NCI-H2107 treated with DMSO at 0.1 percent for 48 hours (cell line): ENCODE results near the gene CATSPERD.

Experiments used
- DNase-seq: peaks from one replicate; lab custom pipeline; 2025; ENCODE audit not compliant: unreplicated experiment; lab: John Stamatoyannopoulos, UW

CATSPERD gene

DNA sequence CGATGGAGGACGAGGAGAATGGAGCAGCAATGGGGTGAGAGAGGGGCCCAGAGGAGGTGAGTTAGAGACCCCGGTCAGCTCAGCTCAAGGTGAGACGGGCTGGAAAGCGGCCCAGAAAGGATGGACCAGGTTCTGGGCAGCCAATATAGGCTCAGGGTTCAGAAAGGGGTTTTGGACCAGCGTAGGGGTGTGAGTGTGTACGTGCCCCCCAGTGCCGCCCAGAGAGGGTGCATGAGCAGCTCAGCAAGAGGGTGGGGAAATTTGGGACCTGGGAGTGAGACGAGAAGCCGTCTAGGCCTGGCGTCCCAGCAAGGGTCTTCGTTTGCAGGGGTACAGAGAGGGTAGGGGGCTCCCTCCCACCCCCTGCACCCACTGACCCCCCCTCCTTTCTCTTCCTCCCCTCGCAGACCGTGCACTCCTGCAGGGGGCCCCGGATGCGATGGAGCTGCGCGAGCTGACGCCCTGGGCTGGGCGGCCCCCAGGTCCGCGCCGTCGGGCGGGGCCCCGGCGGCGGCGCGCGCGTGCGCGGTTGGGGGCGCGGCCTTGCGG, 107.0 kb downstream of the CATSPERD start:
- DNase-seq: no peak

DNA sequence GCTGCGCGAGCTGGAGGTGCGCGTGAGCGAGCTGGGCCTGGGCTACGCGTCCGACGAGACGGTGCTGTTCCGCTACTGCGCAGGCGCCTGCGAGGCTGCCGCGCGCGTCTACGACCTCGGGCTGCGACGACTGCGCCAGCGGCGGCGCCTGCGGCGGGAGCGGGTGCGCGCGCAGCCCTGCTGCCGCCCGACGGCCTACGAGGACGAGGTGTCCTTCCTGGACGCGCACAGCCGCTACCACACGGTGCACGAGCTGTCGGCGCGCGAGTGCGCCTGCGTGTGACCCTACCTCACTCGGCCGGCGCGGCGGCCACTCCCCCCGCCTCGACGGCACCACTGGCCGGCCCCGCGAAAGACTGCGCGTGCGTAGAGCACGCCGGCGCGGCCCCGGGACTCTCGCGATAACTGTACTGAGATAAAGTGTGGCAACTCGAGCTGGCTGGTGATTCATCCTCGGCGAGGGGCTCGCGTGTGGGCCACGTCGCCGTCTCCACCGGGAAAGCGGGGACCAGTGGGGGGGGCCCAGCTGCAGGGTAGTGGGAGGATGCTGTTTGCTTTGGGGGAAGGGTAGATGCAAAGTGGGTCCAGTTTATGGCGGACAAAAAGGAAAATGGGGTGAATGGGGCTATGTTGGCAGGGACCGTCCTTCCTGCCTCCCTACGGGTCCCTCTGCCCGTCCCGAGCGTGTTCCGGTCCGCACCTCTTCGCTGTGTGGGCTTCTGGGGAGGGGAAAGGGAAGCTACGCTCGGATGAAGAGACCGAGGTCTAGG, 107.6 kb downstream of the CATSPERD start:
- peak; percentile 90 for DNase-seq
